ENCODE data around the gene UST.
"Not testable (repeated sequence)": the region's sequence is repeated elsewhere in the genome, so short reads cannot be mapped to it uniquely, and the experiment has no call there.

Gene UST

DNA sequence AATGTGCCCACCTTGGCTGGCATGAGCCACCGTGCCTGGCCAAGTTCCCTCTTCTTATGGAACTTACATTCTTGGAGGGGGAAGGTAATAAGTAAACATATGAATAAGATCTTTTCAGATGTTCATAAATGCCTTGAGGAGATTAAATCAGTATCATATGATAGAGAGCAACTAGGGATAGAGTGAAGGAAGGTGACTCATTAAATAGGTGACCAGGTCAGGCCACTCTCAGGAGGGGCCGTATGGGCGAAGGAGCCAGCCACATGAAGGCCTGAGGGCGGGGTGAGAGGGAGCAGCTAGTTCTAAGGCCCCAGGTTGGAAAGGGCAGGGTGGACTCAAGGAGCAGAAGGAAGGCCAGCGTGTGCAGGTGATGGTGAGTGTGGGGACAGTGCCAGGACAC lies 91.1 kb downstream of the UST start:
- no peak for DNase-seq (ENCODE audit: low read depth)

DNA sequence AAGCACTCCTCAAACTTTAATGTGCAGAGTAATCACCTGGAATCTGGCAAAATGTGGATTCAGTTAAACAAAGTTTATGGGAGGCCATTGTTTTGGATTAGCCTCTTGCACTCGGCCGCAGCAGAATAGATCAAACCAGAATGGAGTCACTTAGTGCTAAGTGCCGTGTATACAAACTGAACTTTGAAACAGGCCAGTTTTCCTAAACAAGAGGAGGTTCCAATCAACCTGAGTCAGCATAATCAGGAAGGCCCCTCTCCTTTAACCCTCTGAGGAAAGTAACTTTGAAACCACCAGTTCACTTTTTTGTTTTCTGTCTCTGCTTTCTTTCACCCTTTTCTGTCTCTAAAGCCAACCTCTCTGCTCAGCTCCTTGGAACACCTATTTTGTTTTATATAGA lies 92.2 kb downstream of the UST start:
- no peak for DNase-seq (ENCODE audit: low read depth)

DNA sequence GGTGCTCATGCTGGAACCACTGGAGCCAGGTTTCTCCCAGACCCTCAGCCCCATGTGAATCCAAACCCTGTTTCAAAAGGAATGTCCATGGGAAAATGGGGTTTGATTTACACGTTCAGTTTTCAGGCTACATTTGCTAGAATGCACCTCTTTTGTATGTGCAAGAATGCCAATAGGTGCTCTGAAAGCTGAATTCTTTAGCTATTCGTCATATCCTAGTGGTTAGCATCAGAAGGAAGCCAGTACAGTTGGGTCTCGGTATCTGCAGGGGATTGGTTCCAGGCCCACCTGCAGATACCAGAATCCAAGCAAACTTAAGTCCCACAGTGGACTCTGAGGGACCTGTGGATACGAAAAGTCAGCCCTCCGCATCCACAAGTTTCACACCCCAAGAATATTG lies 93.4 kb downstream of the UST start:
- DNase-seq (ENCODE audit: low read depth) = no peak

- DNase-seq (ENCODE audit: low read depth) = no peak
Measured at GRCh38 chr6:148842296-148843019, 95.6 kb downstream of the UST start.

DNA sequence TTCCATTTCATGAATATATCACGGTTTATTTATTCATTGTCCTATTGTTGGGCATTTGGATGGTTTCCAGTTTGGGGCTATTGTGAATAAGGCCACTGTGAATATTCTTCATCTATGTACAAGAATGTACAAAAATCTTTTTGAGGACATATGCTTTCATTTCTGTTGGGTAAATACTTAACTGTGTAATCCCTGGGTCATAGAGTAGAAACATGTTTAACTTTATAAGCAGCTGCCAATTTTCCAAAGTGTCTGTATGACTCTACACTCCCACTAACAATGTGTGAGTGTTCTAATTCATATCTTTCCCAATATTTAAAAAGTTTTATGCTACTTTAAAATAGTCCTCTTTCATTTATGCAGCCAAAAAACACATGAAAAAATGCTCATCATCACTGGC lies 98.6 kb downstream of the UST start:
- DNase-seq (ENCODE audit: low read depth) = no peak

- DNase-seq (ENCODE audit: low read depth) = peak; percentile 19
Measured at GRCh38 chr6:148846778-148847761, 100.2 kb downstream of the UST start.

DNA sequence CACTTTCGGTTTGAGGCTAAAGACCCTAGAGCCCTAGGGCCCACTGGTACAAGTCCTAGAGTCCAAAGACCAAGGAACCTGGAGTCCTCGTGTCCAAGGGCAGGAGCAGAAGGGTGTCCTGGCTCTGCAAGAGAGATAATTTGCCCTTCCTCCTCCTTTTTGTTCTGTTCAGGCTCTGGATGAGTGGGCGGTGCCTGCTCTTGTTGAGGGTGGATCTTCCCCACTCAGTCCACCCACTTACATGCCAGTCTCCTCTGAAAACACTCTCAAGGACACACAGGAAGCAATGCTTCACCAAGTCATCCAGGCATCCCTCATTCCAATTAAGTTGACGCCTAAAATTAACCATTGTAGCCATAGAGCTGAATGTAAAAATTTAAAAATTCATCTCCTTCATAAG lies 102.1 kb downstream of the UST start:
- no peak for DNase-seq (ENCODE audit: low read depth)

DNA sequence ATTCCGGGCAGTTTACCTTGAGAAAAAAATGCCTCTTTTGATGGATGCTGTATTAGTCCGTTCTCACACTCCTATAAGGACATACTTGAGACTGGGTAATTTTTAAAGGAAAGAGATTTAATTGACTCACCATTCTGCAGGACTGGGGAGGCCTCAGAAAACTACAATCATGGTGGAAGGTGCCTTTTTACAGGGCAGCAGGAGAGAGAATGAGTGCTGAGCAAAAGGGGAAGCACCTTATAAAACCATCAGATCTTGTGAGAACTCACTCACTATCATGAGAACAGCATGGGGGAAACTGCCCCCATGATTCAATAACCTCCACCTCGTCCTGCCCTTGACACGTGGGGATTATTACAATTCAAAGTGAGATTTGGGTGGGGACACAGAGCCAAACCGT lies 102.6 kb downstream of the UST start:
- not testable (repeated sequence) for DNase-seq (ENCODE audit: low read depth)

DNA sequence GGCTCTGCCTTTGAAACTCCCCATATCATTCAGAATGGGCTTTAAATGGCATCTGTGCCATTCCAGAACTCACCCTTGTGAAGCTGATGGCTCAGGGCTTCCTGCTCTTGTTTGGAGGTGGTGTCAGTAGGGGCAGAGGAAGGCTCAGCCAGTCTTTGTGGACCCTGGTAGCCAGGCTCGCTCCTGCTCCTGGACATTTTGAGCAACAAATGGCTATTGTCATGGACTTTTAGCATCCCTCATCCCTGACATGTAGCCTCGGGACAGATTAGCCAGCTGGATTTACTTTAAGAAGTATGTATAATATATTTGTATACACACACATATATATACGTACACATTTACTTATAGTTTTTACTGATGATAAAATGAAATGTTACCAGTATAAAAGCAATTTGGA lies 104.1 kb downstream of the UST start:
- DNase-seq (ENCODE audit: low read depth) = no peak

GRCh38 chr6:148851683-148852556 lies 105.1 kb downstream of the UST start:
- no peak for DNase-seq (ENCODE audit: low read depth)

- DNase-seq (ENCODE audit: low read depth) = no peak
Measured at GRCh38 chr6:148852688-148853087, 105.9 kb downstream of the UST start.

DNA sequence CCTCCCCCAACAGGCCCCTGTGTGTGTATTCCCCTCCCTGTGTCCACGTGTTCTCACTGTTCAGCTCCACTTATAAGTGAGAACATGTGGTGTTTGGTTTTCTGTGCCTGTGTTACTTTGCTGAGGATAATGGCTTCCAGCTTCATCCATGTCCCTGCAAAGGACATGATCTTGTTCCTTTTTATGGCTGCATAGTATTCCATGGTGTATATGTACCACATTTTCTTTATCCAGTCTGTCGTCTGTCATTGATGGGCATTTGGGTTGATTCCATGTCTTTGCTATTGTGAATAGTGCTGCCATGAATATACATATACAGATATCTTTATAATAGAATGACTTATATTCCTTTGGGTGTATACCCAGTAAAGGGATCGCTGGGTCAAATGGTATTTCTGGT lies 106.3 kb downstream of the UST start:
- not testable (repeated sequence) for DNase-seq (ENCODE audit: low read depth)

- DNase-seq (ENCODE audit: low read depth) = peak; percentile 32
Measured at GRCh38 chr6:148854096-148854495, 107.3 kb downstream of the UST start.

- DNase-seq (ENCODE audit: low read depth) = no peak
Measured at GRCh38 chr6:148854992-148855391, 108.2 kb downstream of the UST start.

- no peak for DNase-seq (ENCODE audit: low read depth)
Measured at GRCh38 chr6:148855744-148856143, 108.9 kb downstream of the UST start.

DNA sequence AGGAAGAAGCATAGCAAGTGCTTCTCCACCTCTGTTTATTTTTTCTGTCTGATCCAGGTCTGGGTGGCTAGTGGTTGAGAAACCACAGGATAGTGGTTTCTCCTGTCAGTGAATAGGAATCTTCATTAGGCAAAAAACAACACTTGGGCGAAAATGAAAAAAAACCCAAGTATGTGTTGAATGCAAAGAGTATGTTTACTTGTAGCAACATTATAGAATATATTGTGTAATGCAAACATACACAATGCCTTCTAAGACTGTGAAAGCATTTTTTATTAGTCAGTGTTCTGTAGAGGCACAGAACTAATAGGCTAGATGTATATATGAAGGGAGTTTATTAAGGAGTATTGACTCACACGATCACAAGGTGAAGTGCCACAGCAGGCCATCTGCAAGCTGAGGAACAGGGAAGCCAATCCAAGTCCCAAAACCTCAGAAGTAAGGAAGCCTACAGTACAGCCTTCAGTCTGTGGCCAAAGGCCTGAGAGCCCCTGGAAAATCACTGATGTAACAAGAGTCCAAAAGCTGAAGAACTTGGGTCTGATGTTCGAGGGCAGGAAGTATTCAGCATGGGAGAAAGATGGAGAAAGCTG lies 111.1 kb downstream of the UST start:
- peak; percentile 77 for DNase-seq (ENCODE audit: low read depth)

DNA sequence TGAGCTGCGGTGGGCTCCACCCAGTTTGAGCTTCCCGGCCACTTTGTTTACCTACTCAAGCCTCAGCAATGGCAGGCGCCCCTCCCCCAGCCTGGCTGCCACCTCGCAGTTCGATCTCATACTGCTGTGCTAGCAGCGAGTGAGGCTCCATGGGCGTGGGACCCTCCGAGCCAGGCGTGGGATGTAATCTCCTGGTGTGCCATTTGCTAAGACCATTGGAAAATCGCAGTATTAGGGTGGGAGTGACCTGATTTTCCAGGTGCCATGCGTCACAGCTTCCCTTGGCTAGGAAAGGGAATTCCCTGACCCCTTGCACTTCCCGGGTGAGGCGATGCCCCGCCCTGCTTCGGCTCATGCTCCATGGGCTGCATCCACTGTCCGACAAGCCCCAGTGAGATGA lies 117.3 kb downstream of the UST start:
- DNase-seq (ENCODE audit: low read depth) = not testable (repeated sequence)

DNA sequence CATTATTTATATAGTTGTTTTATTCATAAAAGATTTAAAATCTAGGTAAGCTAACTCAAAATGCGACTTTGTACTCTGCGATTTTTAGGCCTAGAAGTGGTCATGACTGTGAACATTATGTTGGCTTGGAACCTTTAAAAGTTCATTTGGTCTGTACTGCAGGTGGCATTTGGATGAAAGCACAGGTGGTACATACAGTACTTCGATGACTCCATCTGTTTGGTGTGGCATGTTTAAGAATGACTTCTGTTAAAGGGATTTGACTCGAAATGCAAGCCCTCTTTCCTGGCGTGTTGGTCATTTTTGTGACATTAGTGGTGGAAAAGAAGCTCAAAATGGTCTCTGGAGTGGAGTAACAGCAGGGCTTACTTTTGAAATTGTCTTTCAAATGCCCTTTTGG lies 118.1 kb downstream of the UST start:
- no peak for DNase-seq (ENCODE audit: low read depth)

DNA sequence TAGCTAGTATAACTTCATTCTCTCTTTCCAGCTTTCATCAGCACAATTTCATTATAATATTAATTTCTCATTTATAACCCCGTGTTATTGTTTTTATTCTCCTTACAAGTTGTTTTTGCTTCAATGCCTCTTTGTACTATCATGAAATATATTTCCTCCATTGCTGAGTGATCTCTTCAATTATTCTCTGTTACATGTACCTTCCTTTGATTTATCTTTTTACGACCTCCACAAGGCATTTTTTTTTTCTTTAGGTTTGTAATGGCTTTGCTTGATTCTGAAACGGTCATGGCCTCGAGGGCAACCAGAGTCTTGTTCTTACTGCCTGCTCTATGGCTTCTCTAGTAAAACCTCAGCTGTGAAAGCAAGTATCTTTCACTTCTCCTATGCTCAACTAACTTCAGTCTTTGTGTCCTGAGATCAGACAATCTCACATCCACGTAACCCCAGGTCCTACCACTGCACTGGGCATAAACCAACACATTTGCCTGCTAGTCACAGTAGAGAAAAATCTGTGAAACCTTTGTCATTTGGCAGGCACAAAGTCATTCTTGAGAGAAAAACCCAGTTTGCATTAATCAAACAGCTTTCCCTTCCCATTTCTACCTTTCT lies 119.9 kb downstream of the UST start:
- DNase-seq (ENCODE audit: low read depth) = no peak

DNA sequence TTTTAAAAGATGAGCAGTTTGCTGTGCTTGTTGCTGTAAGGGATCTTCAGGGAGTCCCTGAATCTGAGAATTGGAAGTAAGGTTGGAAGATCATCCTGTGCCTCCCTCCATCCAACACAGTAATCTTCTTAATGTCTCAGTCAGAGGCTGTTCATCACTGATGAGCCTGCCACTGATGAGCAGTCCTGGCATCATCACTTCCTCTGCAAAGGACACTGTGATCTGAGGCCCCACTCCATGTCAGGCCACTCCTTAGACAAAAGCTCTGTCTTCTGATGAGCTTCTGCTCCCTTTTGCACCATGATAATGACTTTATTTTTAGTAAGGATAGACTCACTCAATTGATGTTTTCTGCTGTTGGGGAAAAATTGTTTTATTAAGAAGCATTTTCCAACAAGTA lies 121.0 kb downstream of the UST start:
- DNase-seq (ENCODE audit: low read depth) = no peak

GRCh38 chr6:148868314-148868713 lies 121.5 kb downstream of the UST start:
- DNase-seq (ENCODE audit: low read depth) = peak; percentile 84
